GM12892 (cell line): ENCODE data around the gene MB21D2.

Experiments used
- POLR2A ChIP-seq: IDR thresholded peaks from 2 replicates; pipeline ENCODE4 v1.6.1; 2011; ENCODE audit warnings: low read depth, low read length, control low read depth
- POLR2AphosphoS5 ChIP-seq: IDR thresholded peaks from 2 replicates; pipeline ENCODE4 v1.6.1; 2011; ENCODE audit warnings: low read depth, low read length, control low read depth
- TAF1 ChIP-seq: IDR thresholded peaks from 2 replicates; pipeline ENCODE4 v1.6.1; 2011; ENCODE audit warnings: low read depth, mild to moderate bottlenecking, control low read depth, low read length, borderline replicate concordance

- no peak for TF ChIP-seq POLR2A
- TF ChIP-seq POLR2AphosphoS5, result no peak
- no peak for TF ChIP-seq TAF1
These were observed 58.6 kb downstream of the MB21D2 start for GRCh38 chr3:192858849-192859585.
